ENCODE results near the gene USP7.
"Not testable (repeated sequence)": the region's sequence is repeated elsewhere in the genome, so short reads cannot be mapped to it uniquely, and the experiment has no call there.

The USP7 gene

GRCh38 chr16:8963821-8964441 is at the start of gene USP7:
TSS of gene USP7 (minus strand) at chr16:8963906. CDS start at chr16:8963285, 621 bp downstream.
- DNase-seq, result peak; percentile 52

- DNase-seq, result no peak
Observed at GRCh38 chr16:9013508-9013864, 49.8 kb upstream of the USP7 start.

DNA sequence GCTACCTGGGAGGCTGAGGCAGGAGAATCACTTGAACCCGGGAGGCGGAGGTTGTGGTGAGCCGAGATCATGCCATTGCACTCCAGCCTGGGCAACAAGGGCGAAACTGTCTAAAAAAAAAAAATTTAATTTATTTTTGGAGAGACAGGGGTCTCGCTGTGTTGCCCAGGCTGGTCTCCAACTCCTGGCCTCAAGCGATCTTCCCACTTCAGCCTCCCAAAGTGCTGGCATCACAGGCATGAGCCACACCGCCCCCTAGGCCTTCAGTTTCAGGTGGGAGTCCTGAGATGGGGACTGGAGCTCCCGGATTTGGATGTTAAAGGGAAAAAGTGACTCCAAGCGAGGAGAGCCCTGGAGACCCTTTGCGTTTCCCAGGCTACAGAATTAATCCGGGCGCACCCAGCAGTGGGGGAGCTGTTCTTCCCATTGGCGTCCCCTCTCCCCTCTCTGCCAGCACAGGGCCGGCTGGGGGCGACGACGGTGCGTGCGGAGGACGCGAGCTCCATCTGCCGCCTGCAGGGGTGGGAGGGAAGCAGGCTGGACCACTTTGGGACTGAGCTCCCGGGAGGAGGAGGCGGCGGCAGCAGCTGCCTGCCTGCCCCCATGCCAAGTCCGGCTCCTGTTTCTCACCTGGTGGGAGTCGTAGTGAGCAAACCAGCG is 49.3 kb upstream of the USP7 start:
- DNase-seq, result peak; percentile 32

GRCh38 chr16:9012330-9012729 is 48.6 kb upstream of the USP7 start:
- DNase-seq, result no peak

DNA sequence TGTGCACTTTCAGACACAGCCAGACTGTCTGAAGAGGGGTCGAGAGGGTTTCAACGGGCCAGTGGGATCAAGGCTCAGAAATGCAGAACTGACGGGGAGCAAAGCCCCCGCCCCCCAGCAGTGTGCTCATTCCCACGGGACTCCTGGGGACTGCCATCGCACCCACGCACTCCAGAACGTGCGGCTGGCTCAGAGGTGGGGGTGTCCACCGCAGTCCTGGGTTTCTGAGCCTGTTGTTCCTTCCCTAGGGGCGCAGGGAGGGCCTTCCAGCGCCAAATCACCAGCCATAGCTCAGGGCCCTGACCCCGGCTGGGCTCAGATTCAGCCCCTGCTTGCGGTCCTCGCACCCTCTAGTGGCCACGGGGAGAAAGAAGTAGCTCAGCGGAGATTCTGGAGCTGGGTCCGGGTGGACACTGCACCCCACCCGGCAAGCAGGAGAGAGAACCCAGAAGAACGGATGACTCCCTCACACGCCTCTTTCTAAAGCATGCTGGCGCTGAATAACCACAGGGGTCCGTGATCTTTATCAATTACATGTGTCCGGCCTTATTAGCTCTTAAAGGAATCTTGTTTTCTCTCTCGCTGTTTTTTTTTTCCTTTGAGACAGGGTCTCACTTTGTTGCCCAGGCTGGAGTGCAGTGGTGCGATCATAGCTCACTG is 45.0 kb upstream of the USP7 start:
- DNase-seq, result peak; percentile 30

GRCh38 chr16:9007177-9007794 is 43.6 kb upstream of the USP7 start:
- no peak for DNase-seq

DNA sequence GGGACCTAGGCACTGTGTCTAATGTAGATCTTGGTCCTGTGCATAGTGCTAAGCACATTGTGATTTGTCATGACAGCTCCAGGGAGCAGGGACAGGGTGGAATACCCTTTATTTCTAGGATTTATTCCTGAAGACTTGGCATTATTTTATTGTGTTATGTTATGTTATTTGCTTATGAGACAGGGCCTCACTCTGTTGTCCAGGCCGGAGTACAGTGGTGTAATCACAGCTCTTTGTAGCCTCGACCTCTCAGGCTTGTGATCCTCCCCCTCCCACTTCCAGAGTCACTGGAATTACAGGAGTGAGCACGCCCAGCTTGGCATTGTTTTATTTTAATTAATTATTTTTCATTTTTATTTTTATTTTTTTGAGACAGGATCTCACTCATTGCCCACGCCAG is 40.5 kb upstream of the USP7 start:
- no peak for DNase-seq

- no peak for DNase-seq
Observed at GRCh38 chr16:9003763-9004162, 40.1 kb upstream of the USP7 start.

DNA sequence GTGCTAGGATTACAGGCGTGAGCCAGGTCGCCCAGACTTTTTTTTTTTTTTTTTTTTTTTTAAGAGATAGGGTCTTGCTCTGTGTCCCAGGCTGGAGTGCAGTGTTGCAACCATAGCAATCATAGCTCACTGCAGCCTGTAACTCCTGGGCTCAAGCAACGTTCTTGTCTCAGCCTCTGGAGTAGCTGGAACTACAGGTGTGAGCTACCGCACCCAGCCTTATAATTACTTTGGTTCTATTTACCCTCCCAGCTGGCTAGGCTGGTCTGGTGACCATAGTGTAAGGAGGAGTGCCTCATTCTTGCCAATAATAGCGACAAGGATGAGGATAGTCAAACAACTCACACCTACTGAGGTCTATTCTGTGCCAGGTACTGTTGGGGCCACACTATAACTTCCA is 39.6 kb upstream of the USP7 start:
- no peak for DNase-seq

- no peak for DNase-seq
Observed at GRCh38 chr16:9002042-9002441, 38.3 kb upstream of the USP7 start.

GRCh38 chr16:9000664-9001063 is 37.0 kb upstream of the USP7 start:
- DNase-seq, result no peak

DNA sequence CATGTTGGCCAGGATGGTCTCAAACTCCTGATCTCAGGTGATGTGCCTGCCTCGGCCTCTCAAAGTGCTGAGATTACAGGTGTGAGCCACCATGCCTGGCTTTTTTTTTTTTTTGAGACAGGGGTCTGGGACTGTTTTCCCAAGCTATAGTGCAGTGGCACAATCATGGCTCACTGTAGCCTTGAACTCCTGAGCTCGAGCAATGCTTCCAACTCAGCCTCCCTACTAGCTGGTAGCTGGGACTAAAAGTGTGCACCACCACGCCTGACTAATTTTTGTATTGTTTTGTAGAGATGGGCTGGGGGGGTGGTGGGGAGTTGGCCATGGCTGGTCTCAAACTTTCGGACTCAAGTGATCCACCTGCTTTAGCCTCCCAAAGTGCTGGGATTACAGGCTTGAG is 36.1 kb upstream of the USP7 start:
- no peak for DNase-seq

DNA sequence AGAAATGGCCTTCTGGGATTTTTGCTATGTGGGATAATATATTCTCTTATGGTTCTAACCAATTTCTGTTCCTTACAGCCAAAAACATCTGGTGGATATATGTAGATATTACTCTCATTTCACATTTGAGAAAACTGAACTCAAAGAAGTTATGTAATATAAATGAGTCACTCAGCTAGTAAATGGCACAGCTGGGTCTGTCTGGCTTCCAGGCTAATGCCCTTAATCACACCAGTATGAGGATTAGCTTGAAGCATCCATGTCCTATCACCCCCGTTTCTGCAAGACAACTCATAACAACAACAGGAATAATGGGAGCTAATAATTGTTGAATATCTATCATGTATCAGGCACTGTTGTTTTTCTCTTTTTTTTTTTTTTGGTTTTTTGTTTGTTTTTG is 34.4 kb upstream of the USP7 start:
- DNase-seq, result no peak

- no peak for DNase-seq
Observed at GRCh38 chr16:8996891-8997290, 33.2 kb upstream of the USP7 start.

GRCh38 chr16:8990445-8990844 is 26.7 kb upstream of the USP7 start:
- no peak for DNase-seq

DNA sequence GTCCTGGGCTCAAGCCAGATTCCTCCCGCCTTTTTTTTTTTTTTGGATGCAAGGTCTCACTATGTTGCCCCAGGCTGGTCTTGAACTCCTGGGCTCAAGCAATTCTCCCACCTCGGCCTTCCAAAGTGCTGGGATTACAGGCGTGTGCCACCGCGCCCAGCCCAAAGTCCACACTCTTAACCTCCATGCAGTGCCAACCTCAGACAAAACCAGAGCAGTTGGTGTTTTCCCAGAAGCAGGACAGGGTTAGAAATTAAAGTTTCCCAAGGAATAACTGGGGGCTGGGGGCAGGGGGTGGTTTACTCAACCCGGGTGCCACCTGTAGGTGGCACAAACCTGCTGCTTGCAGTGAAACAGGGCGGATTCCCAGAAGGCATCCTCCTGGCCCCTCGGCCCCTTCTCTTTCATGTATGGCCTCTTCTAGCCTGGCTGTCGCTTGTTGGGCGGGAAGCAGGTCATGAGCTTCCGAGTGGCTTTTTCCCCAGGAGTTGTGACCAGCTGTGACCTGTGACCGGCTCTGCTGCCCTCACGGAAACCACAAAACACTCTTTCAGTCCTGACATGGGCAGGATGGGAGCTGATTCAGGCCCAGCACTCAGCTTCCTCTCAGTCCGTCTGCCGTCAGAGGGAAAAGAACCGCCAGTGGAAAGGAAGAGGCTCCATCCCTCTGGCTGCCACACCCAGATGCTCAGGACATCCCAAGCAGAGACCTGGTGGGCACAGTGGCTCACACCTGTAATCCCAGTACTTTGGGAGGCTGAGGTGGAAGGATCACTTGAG is 25.6 kb upstream of the USP7 start:
- no peak for DNase-seq

- no peak for DNase-seq
Observed at GRCh38 chr16:8986818-8987191, 23.1 kb upstream of the USP7 start.

- no peak for DNase-seq
Observed at GRCh38 chr16:8986111-8986510, 22.4 kb upstream of the USP7 start.

DNA sequence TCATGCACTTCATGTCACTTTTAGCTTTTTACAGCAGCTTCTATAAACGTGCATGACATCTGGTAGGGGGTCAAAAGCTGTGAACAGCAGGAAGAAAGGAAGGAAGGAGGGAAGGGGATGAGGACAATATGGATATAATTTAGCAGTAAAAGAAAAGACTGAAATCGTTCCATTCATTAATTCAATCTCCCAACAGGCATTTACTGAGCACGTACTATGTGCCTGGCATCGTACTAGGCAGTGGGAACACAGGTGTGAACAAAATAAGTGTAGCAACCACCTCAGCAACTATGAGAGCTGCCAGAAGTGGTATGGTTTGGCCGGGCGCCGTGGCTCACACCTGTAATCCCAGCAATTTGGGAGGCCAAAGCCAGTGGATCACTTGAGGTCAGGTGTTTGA is 19.1 kb upstream of the USP7 start:
- DNase-seq, result no peak

- not testable (repeated sequence) for DNase-seq
Observed at GRCh38 chr16:8981901-8982300, 18.2 kb upstream of the USP7 start.

DNA sequence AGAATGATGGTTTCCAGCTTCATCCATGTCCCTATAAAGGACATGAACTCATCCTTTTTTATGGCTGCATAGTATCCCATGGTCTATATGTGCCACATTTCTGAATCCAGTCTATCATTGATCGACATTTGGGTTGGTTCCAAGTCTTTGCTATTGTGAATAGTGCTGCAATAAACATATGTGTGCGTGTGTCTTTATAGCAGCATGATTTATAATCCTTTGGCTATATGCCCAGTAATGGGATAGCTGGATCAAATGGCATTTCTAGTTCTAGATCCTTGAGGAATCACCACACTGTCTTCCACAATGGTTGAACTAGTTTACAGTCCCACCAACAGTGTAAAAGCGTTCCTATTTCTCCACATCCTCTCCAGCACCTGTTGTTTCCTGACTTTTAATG is 12.5 kb upstream of the USP7 start:
- not testable (repeated sequence) for DNase-seq

GRCh38 chr16:8975039-8975438 is 11.3 kb upstream of the USP7 start:
- DNase-seq, result no peak

DNA sequence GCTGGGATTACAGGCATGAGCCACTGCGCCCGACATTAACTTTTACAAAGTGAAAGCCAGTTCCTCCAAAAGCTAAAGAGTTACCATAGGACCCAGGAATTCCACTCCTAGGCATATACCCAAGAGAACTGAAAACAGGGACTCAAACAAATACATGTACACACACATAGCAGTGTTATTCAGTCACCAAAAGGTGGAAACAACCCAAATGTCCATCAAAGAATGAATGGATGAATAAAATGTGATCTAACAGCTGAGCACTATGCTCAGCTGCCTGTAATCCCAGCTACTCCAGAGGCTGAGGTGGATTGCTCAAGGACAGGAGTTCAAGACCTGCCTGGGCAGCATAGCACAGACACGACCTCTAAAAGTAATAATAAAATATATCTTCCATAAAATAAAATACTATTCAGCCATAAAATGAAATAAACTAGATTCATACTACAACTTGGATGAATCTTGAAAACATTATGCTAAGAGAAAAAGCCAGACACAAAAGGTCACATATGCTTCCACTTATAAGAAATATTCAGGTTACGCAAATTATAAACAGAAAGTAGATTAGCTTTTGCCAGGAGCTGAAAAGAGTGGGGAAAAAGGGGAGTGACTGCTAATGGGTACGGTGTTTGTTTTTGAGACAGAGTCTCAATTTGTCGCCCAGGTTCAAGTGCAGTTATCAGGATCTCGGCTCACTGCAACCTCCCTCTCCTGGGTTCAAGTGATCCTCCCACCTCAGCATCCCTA is 9.3 kb upstream of the USP7 start:
- no peak for DNase-seq
